K562 (cell line): ENCODE data around the gene GLT8D2.

Experiments used
- ZNF140 ChIP-seq: fragments of 250-450 bp; sonication (Bioruptor Pico); IDR thresholded peaks from 2 replicates; pipeline ENCODE4 v1.8.0; 2021; ENCODE audit warnings: moderate library complexity, mild to moderate bottlenecking, inconsistent platforms
- ZNF830 ChIP-seq: fragments of 250-450 bp; sonication (Bioruptor Pico); IDR thresholded peaks from 2 replicates; pipeline ENCODE4 v1.5.0; 2021; ENCODE audit warnings: mild to moderate bottlenecking

DNA sequence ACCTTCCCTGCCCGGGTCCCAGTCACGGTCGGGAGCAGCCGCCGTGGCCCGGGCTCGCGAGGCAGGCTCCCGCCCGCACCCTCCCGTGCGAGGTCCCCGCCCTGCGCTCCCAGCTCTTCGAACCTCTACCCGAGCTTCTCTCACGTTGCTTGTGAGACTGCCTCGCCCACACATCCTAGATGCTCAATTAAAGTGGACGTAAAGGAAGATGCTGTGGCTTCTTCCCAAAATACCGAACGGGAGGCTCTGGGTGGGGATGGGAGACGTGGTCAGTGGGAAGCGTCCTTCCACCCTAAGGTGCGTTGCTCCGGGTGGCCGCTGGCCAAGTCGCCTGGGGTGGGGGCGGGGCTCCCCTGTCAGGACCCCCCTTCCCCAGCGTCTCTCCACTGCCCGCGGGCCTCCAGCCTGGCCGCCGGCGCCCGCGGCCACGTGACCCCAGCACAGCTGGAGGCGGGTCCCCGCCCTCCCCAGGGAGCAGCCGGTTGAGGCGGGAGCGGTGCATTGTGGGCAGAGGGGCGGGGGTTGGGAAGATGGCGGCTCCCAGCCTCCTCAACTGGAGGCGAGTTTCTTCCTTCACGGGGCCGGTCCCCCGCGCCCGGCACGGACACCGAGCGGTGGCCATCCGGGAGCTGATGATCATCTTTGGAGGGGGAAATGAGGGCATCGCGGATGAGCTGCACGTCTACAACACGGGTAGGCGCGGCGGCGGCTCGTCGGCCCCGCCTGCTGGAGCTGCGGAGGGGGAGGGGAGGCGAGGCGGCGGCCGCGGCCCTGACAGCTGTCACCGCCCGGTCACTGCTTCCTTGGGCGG, 14.2 kb upstream of the GLT8D2 start, which contains the start of gene HCFC2:
- no peak for TF ChIP-seq ZNF830 (CRISPR knock-in tag)
- TF ChIP-seq ZNF140 (CRISPR knock-in tag), result no peak
